DOHH2 (cell line): Measurements from ENCODE around the gene IMMP2L.
"Not testable (repeated sequence)": the region's sequence is repeated elsewhere in the genome, so short reads cannot be mapped to it uniquely, and the experiment has no call there.

Experiments used
- CTCF ChIP-seq: fragments of 200-600 bp; sonication (generic); IDR thresholded peaks from one replicate; pipeline ENCODE4 v1.5.1; 2014; ENCODE audit warnings: antibody characterized with exemption, mild to moderate bottlenecking, low read depth, low read length; ENCODE audit not compliant: poor library complexity, severe bottlenecking
- EZH2phosphoT487 ChIP-seq: fragments of 200-600 bp; sonication (generic); IDR thresholded peaks from 2 replicates; pipeline ENCODE4 v1.6.1; 2017; ENCODE audit warnings: borderline replicate concordance, mild to moderate bottlenecking, antibody characterized with exemption, low read length, moderate library complexity, mixed read lengths

- not testable (repeated sequence) for TF ChIP-seq CTCF, EZH2phosphoT487
Observed at GRCh38 chr7:111465774-111466173, 96.5 kb downstream of the IMMP2L start.
